ENCODE results near the gene DLEC1. TPM values are rescaled to one million over a fixed set of nuclear protein-coding genes. Genes with fewer than 3 reads are reported as not detected.
"Not testable (repeated sequence)": the region's sequence is repeated elsewhere in the genome, so short reads cannot be mapped to it uniquely, and the experiment has no call there.

The DLEC1 gene
- total and polyA plus RNA-seq, 3 experiments from 2014 or later = 0.56 to 1.3 (median 1.0) TPM

DNA sequence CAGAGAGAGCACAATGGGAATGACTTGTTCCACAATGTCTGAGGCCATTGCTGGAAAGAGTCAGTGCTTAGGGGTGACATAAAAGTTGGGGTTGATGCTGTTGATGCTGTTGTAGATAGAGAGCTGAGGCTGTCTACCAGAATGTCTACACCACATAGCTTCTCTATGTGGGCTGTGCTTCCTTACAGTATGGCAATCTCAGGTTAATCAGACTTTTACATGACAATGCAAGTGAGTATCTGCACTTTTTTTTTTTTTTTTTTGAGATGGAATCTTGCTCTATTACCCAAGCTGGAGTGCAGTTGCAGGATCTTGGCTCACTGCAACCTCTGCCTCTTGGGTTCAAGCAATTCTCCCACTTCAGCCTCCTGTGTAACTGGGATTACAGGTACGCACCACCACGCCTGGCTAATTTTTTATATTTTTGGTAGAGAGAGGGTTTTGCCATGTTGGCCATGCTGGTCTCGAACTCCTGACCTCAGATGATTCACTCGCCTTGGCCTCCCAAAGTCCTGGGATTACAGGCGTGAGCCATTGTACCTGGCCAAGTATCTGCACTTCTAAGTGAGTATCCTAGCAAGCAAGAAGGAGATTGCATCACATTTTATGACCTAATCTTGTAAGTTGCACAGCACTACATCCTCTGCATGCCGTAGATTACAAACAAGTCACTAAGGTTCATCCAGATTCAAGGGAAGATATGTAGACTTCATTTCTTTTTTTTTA, 28.7 kb downstream of the DLEC1 start:
- Histone ChIP-seq H3K4me1 (ENCODE audit: insufficient read depth, low read length) (no peaks in the 10 kb centered on the region), H3K27ac (ENCODE audit: low read depth, low read length) (no peak overlapping the region), H3K36me3 (ENCODE audit: insufficient read depth, low read length) (no peaks in the 10 kb centered on the region), H3K4me3 (ENCODE audit: low read length) (no peak overlapping the region), H3K9me3 (ENCODE audit: low read length) (no peaks in the 10 kb centered on the region), H3K27me3 (ENCODE audit: insufficient read depth, low read length, poor library complexity, severe bottlenecking) (no peaks in the 10 kb centered on the region)
- no peak overlapping the region for H3K4me3 Mint-ChIP-seq
- H3K36me3 Mint-ChIP-seq = peaks cover 2 to 24% (median 7%) of the 10 kb centered on the region in 3 donors
- ChIA-PET CTCF (no interaction called here), POLR2A (no interaction called here)
- DNase-seq = no peak
- H3K27ac Mint-ChIP-seq = no peak overlapping the region
- H3K27me3 Mint-ChIP-seq = no peaks in the 10 kb centered on the region
- no peaks in the 10 kb centered on the region for H3K4me1 Mint-ChIP-seq
- no peaks in the 10 kb centered on the region for H3K9me3 Mint-ChIP-seq

DNA sequence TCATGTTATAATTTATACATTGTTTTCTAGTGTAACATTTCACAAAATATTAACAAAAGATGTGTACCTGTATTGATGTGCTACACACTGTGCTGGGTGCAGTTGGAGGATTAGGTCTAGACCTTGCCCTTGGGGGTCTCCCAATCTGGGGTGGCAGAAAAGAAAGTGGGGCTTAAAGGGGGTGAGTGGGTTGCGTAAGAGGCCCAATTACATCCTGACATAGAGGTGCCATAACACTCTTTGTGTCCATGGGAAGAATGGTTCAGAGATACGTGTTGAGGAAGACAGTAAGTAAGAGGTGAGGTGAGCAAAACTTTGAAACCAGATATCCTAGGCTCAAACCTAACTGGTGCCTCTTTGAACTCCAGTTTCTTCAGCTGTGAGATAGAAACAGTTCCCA, 31.0 kb downstream of the DLEC1 start:
- no peak overlapping the region for H3K27ac Mint-ChIP-seq
- Histone ChIP-seq H3K27ac (ENCODE audit: low read depth, low read length) (no peak overlapping the region), H3K36me3 (ENCODE audit: insufficient read depth, low read length) (no peaks in the 10 kb centered on the region), H3K4me3 (ENCODE audit: low read length) (no peak overlapping the region), H3K9me3 (ENCODE audit: low read length) (no peaks in the 10 kb centered on the region), H3K4me1 (ENCODE audit: insufficient read depth, low read length) (no peaks in the 10 kb centered on the region), H3K27me3 (ENCODE audit: insufficient read depth, low read length, poor library complexity, severe bottlenecking) (no peaks in the 10 kb centered on the region)
- ChIA-PET CTCF (no interaction called here), POLR2A (interaction anchor here (0.6 kb wide), 1 partner anchor 21 kb away, joined by 3 read pairs; no protein-coding TSS in a partner anchor)
- no peak overlapping the region for H3K4me3 Mint-ChIP-seq
- H3K4me1 Mint-ChIP-seq = no peaks in the 10 kb centered on the region
- peaks cover 0 to under 1% of the 10 kb centered on the region in 2 donors for H3K27me3 Mint-ChIP-seq
- H3K36me3 Mint-ChIP-seq = peaks cover 2 to 21% (median 6%) of the 10 kb centered on the region in 3 donors
- no peaks in the 10 kb centered on the region for H3K9me3 Mint-ChIP-seq
- DNase-seq = no peak

DNA sequence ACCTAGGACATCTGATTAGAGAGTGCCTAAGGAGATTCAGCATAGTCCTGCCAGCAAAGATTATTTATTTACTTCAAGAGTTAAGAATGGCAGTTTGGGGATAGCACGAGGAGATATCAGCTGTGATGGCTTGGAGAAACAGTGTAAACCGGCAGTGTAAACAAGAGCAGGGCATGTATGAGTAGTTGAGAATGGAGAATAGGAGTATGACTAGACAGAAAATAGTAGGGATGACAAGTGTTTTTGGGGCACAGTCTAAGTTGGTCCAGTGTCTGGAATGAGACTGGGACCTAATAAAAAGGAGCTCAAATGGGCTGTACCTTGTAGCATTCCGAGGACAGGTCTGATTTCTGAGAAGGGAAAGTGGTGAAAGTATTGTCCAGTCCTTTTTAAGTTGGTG, 38.1 kb downstream of the DLEC1 start:
- H3K9me3 Mint-ChIP-seq; H3K4me1 ChIP-seq (ENCODE audit: insufficient read depth, low read length); H3K4me3 ChIP-seq (ENCODE audit: low read length); H3K36me3 Mint-ChIP-seq; H3K9me3 ChIP-seq (ENCODE audit: low read length); H3K36me3 ChIP-seq (ENCODE audit: insufficient read depth, low read length); H3K27ac ChIP-seq (ENCODE audit: low read depth, low read length); DNase-seq; H3K4me1 Mint-ChIP-seq; H3K27me3 Mint-ChIP-seq; CTCF ChIA-PET; POLR2A ChIA-PET; H3K4me3 Mint-ChIP-seq; H3K27me3 ChIP-seq (ENCODE audit: insufficient read depth, low read length, poor library complexity, severe bottlenecking): not testable (repeated sequence)
- peak overlapping the region in 2 of 8 donors; percentile 51 to 71 for H3K27ac Mint-ChIP-seq

DNA sequence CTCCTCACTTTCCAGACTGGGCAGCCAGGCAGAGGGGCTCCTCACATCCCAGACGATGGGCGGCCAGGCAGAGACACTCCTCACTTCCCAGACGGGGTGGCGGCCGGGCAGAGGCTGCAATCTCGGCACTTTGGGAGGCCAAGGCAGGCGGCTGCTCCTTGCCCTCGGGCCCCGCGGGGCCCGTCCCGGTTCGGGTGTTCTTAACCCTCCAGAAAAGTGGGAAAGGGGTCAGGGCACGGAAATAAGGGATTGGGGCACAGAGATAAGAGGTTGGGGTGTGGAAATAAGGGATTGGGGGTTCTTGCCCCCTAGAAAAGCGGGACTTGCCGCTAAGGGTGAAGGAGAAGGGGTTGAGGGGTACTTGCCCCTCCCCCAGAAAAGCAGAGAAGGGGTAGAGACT, 43.3 kb downstream of the DLEC1 start:
- H3K4me3 ChIP-seq (ENCODE audit: low read length); H3K27ac ChIP-seq (ENCODE audit: low read depth, low read length); H3K9me3 ChIP-seq (ENCODE audit: low read length); H3K4me1 ChIP-seq (ENCODE audit: insufficient read depth, low read length); CTCF ChIA-PET; H3K27me3 ChIP-seq (ENCODE audit: insufficient read depth, low read length, poor library complexity, severe bottlenecking); POLR2A ChIA-PET; H3K27me3 Mint-ChIP-seq; H3K36me3 Mint-ChIP-seq; DNase-seq; H3K36me3 ChIP-seq (ENCODE audit: insufficient read depth, low read length); H3K4me3 Mint-ChIP-seq; H3K4me1 Mint-ChIP-seq: not testable (repeated sequence)
- peaks cover 9 to 15% (median 10%) of the 10 kb centered on the region in 5 donors for H3K9me3 Mint-ChIP-seq
- peak overlapping the region in 2 of 8 donors; percentile 6 to 20 for H3K27ac Mint-ChIP-seq

DNA sequence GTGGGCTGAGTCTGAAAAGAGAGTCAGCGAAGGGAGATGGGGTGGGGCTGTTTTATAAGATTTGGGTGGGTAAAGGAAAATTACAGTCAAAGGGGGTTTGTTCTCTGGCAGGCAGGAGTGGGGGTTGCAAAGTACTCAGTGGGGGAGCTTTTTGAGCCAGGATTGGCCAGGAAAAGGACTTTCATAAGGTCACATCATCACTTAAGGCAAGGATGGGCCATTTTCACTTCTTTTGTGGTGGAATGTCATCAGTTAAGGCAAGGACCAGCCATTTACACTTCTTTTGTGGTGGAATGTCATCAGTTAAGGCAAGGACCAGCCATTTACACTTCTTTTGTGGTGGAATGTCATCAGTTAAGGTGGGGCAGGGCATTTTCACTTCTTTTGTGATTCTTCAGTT, 44.2 kb downstream of the DLEC1 start:
- peak overlapping the region in 2 of 8 donors; percentile 20 to 58 for H3K27ac Mint-ChIP-seq

DNA sequence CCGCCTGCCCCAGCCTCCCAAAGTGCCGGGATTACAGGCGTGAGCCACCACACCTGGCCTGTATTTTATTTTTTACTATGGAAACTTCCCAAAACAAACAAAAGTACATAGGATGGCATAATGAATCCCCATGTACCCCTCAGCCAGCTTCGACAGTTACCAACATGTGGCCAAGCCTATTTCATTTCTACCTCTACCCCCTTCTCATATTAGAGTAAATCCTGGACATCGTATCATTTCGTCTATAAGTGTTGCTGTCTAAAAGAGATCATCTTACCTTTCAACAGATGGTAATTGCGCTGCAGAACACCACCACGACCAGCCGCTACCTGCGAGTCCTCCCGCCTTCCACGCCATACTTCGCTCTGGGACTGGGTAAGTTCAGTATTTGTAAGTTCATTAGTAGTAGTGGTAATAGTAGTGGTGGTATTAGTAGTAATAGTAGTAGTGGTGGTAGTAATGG, 44.9 kb downstream of the DLEC1 start:
- peaks cover 0 to 2% of the 10 kb centered on the region in 2 donors for H3K27me3 Mint-ChIP-seq
- H3K4me1 ChIP-seq (ENCODE audit: insufficient read depth, low read length) = no peaks in the 10 kb centered on the region
- H3K4me1 Mint-ChIP-seq = peaks cover 0 to 8% (median 6%) of the 10 kb centered on the region in 3 donors
- H3K36me3 ChIP-seq (ENCODE audit: insufficient read depth, low read length) = no peaks in the 10 kb centered on the region
- H3K9me3 Mint-ChIP-seq = peaks cover 9 to 15% (median 10%) of the 10 kb centered on the region in 5 donors
- H3K36me3 Mint-ChIP-seq = peaks cover 0 to 4% (median 4%) of the 10 kb centered on the region in 3 donors
- no peak overlapping the region for H3K27ac ChIP-seq (ENCODE audit: low read depth, low read length)
- CTCF ChIA-PET = no interaction called here
- peaks cover 8% of the 10 kb centered on the region for H3K9me3 ChIP-seq (ENCODE audit: low read length)
- H3K27me3 ChIP-seq (ENCODE audit: insufficient read depth, low read length, poor library complexity, severe bottlenecking) = no peaks in the 10 kb centered on the region
- no peak overlapping the region for H3K4me3 ChIP-seq (ENCODE audit: low read length)
- DNase-seq = peak in 1 of 5 donors; percentile 10
- POLR2A ChIA-PET = no interaction called here
- H3K4me3 Mint-ChIP-seq = peak overlapping the region in 4 of 7 donors; percentile 16 to 49 (median 24)
- peak overlapping the region in 7 of 8 donors; percentile 5 to 91 (median 29) for H3K27ac Mint-ChIP-seq

More for the DNA sequence above, 44.2 kb downstream of the DLEC1 start:
- H3K27me3 ChIP-seq (ENCODE audit: insufficient read depth, low read length, poor library complexity, severe bottlenecking); CTCF ChIA-PET; H3K27ac ChIP-seq (ENCODE audit: low read depth, low read length); H3K9me3 ChIP-seq (ENCODE audit: low read length); H3K27me3 Mint-ChIP-seq; POLR2A ChIA-PET; H3K36me3 Mint-ChIP-seq; H3K4me1 Mint-ChIP-seq; H3K4me3 ChIP-seq (ENCODE audit: low read length); H3K4me1 ChIP-seq (ENCODE audit: insufficient read depth, low read length); H3K36me3 ChIP-seq (ENCODE audit: insufficient read depth, low read length); DNase-seq: not testable (repeated sequence)
- peak overlapping the region in 1 of 7 donors; percentile 36 for H3K4me3 Mint-ChIP-seq
- peaks cover 9 to 15% (median 10%) of the 10 kb centered on the region in 5 donors for H3K9me3 Mint-ChIP-seq

DNA sequence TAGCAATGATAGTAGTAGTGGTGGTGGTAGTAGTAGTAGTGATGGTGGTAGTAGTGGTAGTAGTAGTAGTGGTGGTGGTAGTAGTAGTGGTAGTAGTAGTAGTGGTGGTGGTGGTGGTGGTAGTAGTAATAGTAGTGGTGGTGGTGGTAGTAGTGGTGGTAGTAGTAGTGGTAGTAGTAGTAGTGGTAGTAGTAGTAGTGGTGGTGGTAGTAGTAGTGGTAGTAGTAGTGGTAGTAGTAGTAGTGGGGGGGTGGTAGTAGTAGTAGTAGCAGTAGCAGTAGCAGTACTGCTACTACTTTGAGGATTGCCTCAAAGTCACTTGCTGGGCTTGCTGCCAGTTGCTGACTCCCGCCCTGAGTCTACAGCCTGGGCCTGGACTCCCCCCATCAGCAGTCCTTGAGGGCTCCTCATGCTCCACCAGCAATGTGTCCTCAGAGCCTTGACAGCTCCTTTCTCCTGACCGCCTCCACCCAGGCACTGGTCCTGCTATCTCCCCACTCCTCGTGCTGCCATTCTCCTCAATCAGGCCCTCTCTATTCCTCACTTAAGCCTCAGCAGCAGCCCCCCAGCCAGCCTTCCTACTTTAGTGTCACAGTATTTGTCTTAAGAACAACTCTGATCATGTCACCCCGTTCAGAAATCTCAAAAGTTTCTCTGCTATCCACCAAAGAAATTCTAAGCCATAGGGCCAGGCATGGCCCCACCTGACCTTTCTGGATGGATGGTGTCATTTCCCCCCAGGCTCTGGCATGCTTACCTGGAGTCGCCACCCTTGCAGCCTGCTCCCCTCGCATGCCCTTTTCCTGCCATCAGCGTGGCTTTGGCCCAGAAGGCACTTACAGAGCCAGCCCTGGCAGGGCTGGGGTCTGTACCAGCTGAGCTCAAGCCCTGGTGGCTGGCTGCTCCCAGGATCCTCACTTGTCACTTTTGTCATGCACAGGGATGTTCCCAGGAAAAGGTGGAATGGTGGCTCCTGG, 45.6 kb downstream of the DLEC1 start:
- Histone ChIP-seq H3K4me3 (ENCODE audit: low read length) (no peak overlapping the region), H3K36me3 (ENCODE audit: insufficient read depth, low read length) (no peaks in the 10 kb centered on the region), H3K27ac (ENCODE audit: low read depth, low read length) (no peak overlapping the region), H3K27me3 (ENCODE audit: insufficient read depth, low read length, poor library complexity, severe bottlenecking) (no peaks in the 10 kb centered on the region), H3K9me3 (ENCODE audit: low read length) (peaks cover 8% of the 10 kb centered on the region), H3K4me1 (ENCODE audit: insufficient read depth, low read length) (no peaks in the 10 kb centered on the region)
- DNase-seq = peak; percentile 35 to 81 (median 44)
- Mint-ChIP-seq H3K9me3 (peaks cover 9 to 15% (median 10%) of the 10 kb centered on the region in 5 donors), H3K27ac (peak overlapping the region; percentile 31 to 92 (median 77)), H3K27me3 (peaks cover 0 to 2% of the 10 kb centered on the region in 2 donors), H3K4me3 (peak overlapping the region in 5 of 7 donors; percentile 16 to 69 (median 18)), H3K4me1 (peaks cover 0 to 8% (median 6%) of the 10 kb centered on the region in 3 donors), H3K36me3 (peaks cover 0 to 4% (median 4%) of the 10 kb centered on the region in 3 donors)
- ChIA-PET CTCF (no interaction called here), POLR2A (no interaction called here)
